C4-2B (cell line): ENCODE results near the gene TUBA8.

Source experiments
- CTCF ChIP-seq: fragments of 450-650 bp; conservative IDR thresholded peaks from 2 replicates; pipeline ENCODE4 v1.5.1; 2017; ENCODE audit warnings: mild to moderate bottlenecking
- ZFX ChIP-seq: fragments of 450-650 bp; IDR thresholded peaks from 2 replicates; pipeline ENCODE4 v1.6.1; 2017

GRCh38 chr22:18075101-18075719 is 35.4 kb upstream of the TUBA8 start:
- TF ChIP-seq CTCF (no peak), ZFX (no peak)
